IMR-90 (cell line): ENCODE results near the gene ANO4. TPM values are rescaled to one million over a fixed set of nuclear protein-coding genes. Genes with fewer than 3 reads are reported as not detected.

Source experiments
- ATAC-seq: fragments of 200-7000 bp; cut with Tn5 transposase; 2 replicates; pipeline ENCODE4 v1.9.1; 2020; ENCODE audit warnings: low read depth, mild to moderate bottlenecking, moderate library complexity
- BruUV-seq: library from RNA; stranded (reverse); fragments of 400-500 nt; replicated peaks from 2 replicates; lab custom pipeline; 2021; lab: Mats Ljungman, UMichigan
- CTCF ChIA-PET: fragments of 300-600 bp; formaldehyde crosslinking; extraction: SDS; loops from one replicate; lab custom pipeline; 2021; ENCODE audit warnings: antibody characterized with exemption; lab: Yijun Ruan, JAX
- POLR2A ChIA-PET: fragments of 300-600 bp; sonication (Branson Sonifier 250); formaldehyde crosslinking; loops from one replicate; lab custom pipeline; 2022; ENCODE audit warnings: antibody characterized with exemption; ENCODE audit not compliant: unreplicated experiment; lab: Charles Lee
- DNase-seq: peaks from one replicate; pipeline ENCODE4 v3.0.0; 2013
- H2AFZ ChIP-seq: replicated peaks from 2 replicates; pipeline ENCODE3; 2013; ENCODE audit warnings: low read length, mild to moderate bottlenecking; ENCODE audit not compliant: poor library complexity
- H2AK5ac ChIP-seq: 2 replicates; pipeline ENCODE4 v1.6.1; 2013; ENCODE audit warnings: low read depth, low read length, inconsistent platforms
- H2AK9ac ChIP-seq: replicated peaks from 2 replicates; pipeline ENCODE3; 2013; ENCODE audit warnings: mild to moderate bottlenecking, low read depth, low read length, moderate library complexity; ENCODE audit not compliant: poor library complexity
- H2BK120ac ChIP-seq: 2 replicates; pipeline ENCODE4 v1.6.1; 2013; ENCODE audit warnings: low read depth, low read length, inconsistent platforms
- H2BK15ac ChIP-seq: 3 replicates; pipeline ENCODE4 v1.6.1; 2013; ENCODE audit warnings: low read depth, low read length, inconsistent platforms
- H2BK20ac ChIP-seq: 2 replicates; pipeline ENCODE4 v1.6.1; 2013; ENCODE audit warnings: low read depth, mild to moderate bottlenecking, inconsistent platforms, low read length, moderate library complexity
- H2BK5ac ChIP-seq: 2 replicates; pipeline ENCODE4 v1.6.1; 2013; ENCODE audit warnings: mild to moderate bottlenecking, low read depth, low read length, inconsistent platforms; ENCODE audit not compliant: poor library complexity, severe bottlenecking
- H3K14ac ChIP-seq: replicated peaks from 2 replicates; pipeline ENCODE4 v1.6.1; 2013; ENCODE audit warnings: low read depth, low read length, inconsistent platforms
- H3K18ac ChIP-seq: 2 replicates; pipeline ENCODE4 v1.6.1; 2013; ENCODE audit warnings: low read depth, low read length, control low read depth
- H3K23ac ChIP-seq: 2 replicates; pipeline ENCODE4 v1.6.1; 2013; ENCODE audit warnings: low read depth, low read length, inconsistent platforms
- H3K27ac ChIP-seq: 2 replicates; pipeline ENCODE4 v1.5.1; 2013; ENCODE audit warnings: mild to moderate bottlenecking, control low read depth, low read length; ENCODE audit not compliant: insufficient read depth
- H3K27me3 ChIP-seq: 2 replicates; pipeline ENCODE4 v1.6.1; 2013; ENCODE audit warnings: low read length; ENCODE audit not compliant: control insufficient read depth, insufficient read depth
- H3K36me3 ChIP-seq: 2 replicates; pipeline ENCODE4 v1.6.1; 2013; ENCODE audit warnings: low read length, mixed read lengths; ENCODE audit not compliant: control insufficient read depth, insufficient read depth
- H3K4ac ChIP-seq: 2 replicates; pipeline ENCODE4 v1.6.1; 2013; ENCODE audit warnings: low read depth, low read length, inconsistent platforms
- H3K4me1 ChIP-seq: 2 replicates; pipeline ENCODE4 v1.6.1; 2013; ENCODE audit warnings: low read length, mixed read lengths; ENCODE audit not compliant: control insufficient read depth, insufficient read depth
- H3K4me2 ChIP-seq: 2 replicates; pipeline ENCODE4 v1.6.1; 2013; ENCODE audit warnings: low read depth, mild to moderate bottlenecking, control low read depth, low read length, moderate library complexity
- H3K4me3 ChIP-seq: 2 replicates; pipeline ENCODE4 v1.5.1; 2013; ENCODE audit warnings: low read depth, mild to moderate bottlenecking, control low read depth, low read length, moderate library complexity; ENCODE audit not compliant: insufficient read depth
- H3K56ac ChIP-seq: 2 replicates; pipeline ENCODE4 v1.6.1; 2013; ENCODE audit warnings: low read length, inconsistent platforms; ENCODE audit not compliant: insufficient read depth; ENCODE audit errors: extremely low read depth
- H3K79me1 ChIP-seq, 2 experiments: 2 replicates each; pipeline ENCODE4 v1.6.1; 2013; ENCODE audit warnings: low read length in 2 of 2, inconsistent platforms in 1 of 2, low read depth in 1 of 2
- H3K9ac ChIP-seq: 2 replicates; pipeline ENCODE4 v1.6.1; 2013; ENCODE audit warnings: low read depth, low read length, control low read depth
- H3K9me1 ChIP-seq: 2 replicates; pipeline ENCODE4 v1.6.1; 2013; ENCODE audit warnings: low read length, inconsistent platforms; ENCODE audit not compliant: insufficient read depth
- H3K9me3 ChIP-seq: 2 replicates; pipeline ENCODE4 v1.6.1; 2013; ENCODE audit warnings: low read length; ENCODE audit not compliant: control insufficient read depth, insufficient read depth
- H4K20me1 ChIP-seq: 2 replicates; pipeline ENCODE4 v1.6.1; 2013; ENCODE audit warnings: low read length, inconsistent platforms; ENCODE audit not compliant: insufficient read depth
- H4K5ac ChIP-seq: 2 replicates; pipeline ENCODE4 v1.6.1; 2013; ENCODE audit warnings: mild to moderate bottlenecking, low read depth, low read length, control low read depth
- H4K8ac ChIP-seq, 2 experiments: 2 replicates each; pipeline ENCODE4 v1.6.1; 2013; ENCODE audit warnings: low read depth in 2 of 2, low read length in 2 of 2, control low read depth in 1 of 2, inconsistent platforms in 1 of 2
- H4K91ac ChIP-seq: 2 replicates; pipeline ENCODE4 v1.6.1; 2013; ENCODE audit warnings: low read depth, low read length, inconsistent platforms; ENCODE audit not compliant: insufficient read depth
- MAFK ChIP-seq: IDR thresholded peaks from 2 replicates; pipeline ENCODE4 v1.6.1; 2012; ENCODE audit warnings: low read depth, low read length, improper control_type of control experiment
- MXI1 ChIP-seq: IDR thresholded peaks from 2 replicates; pipeline ENCODE4 v1.6.1; 2012; ENCODE audit warnings: low read depth, mild to moderate bottlenecking, low read length, moderate library complexity, borderline replicate concordance
- NFE2L2 ChIP-seq: fragments of 150-350 bp; IDR thresholded peaks from 2 replicates; pipeline ENCODE4 v1.6.1; 2016; ENCODE audit warnings: low read depth, mild to moderate bottlenecking, low read length
- RFX5 ChIP-seq: IDR thresholded peaks from 2 replicates; pipeline ENCODE4 v1.8.0; 2012; ENCODE audit warnings: low read depth, mild to moderate bottlenecking, low read length, moderate library complexity
- USF2 ChIP-seq: fragments of 150-350 bp; IDR thresholded peaks from 2 replicates; pipeline ENCODE4 v1.6.1; 2017; ENCODE audit warnings: mild to moderate bottlenecking, antibody characterized with exemption, low read length, low read depth
- WGBS, 2 experiments: methylation state at CpG; one replicate each; pipeline versions ENCODE4 v1.1.5 to v1.1.7; 2013; ENCODE audit warnings: missing lambda C conversion rate in 2 of 2; ENCODE audit not compliant: insufficient read length in 1 of 2; ENCODE audit errors: extremely low coverage in 2 of 2; 5-methylcytosine and 5-hydroxymethylcytosine counted together
- dilution Hi-C: fragments of 300-500 bp; cut with HindIII; formaldehyde crosslinking; loops from one replicate; pipeline ENCODE4 v1.14.3; 2018; ENCODE audit warnings: low sequenced_read_pairs; ENCODE audit not compliant: unreplicated experiment
- in situ Hi-C: fragments of 300-500 bp; cut with MboI; formaldehyde crosslinking; loops from 3 replicates; pipeline ENCODE4 v1.14.3; 2019; ENCODE audit warnings: low sequenced_read_pairs, inconsistent platforms, mixed read lengths
- intact Hi-C: fragments of 100-400 bp; cut with micrococcal nuclease; formaldehyde crosslinking; loops from 2 replicates; pipeline ENCODE4 v1.10.0; 2022
- polyA plus RNA-seq, 3 experiments: library from polyadenylated mRNA; depleted of rRNA; stranded (reverse); fragments of >200 nt; gene quantifications; 2 replicates each; pipeline ENCODE4 v1.2.3, GENCODE V29; 2012; ENCODE audit warnings: low replicate concordance in 1 of 3
- total RNA-seq: library from RNA; depleted of rRNA; stranded (reverse); fragments of >200 nt; gene quantifications from 2 replicates; pipeline ENCODE4 v1.2.3, GENCODE V29; 2012

Gene ANO4
- total and polyA plus RNA-seq, 2 of the 4 experiments (the other 2 are of a cell fraction) = 4.7 to 10.2 TPM

- H4K91ac ChIP-seq = no peak overlapping the region
- BruUV-seq = no TSS peak
- no peak for TF ChIP-seq USF2
- no peak for TF ChIP-seq RFX5
- peak; percentile 42; the same call in 1 of the 2 replicates for TF ChIP-seq NFE2L2
- TF ChIP-seq MXI1 = no peak
- peak; percentile 79 for TF ChIP-seq MAFK
- H3K4me1 ChIP-seq = no peaks in the 10 kb centered on the region; the same call in 1 of the 2 replicates
- no peaks in the 10 kb centered on the region for H3K27me3 ChIP-seq
- no peak overlapping the region for H2AK9ac ChIP-seq
- H3K18ac ChIP-seq = no peak overlapping the region
- H4K20me1 ChIP-seq = no peaks in the 10 kb centered on the region
- no peak overlapping the region for H2BK5ac ChIP-seq
- H4K5ac ChIP-seq = no peak overlapping the region
- no peak overlapping the region for H2BK120ac ChIP-seq
- no peaks in the 10 kb centered on the region for H3K79me1 ChIP-seq
- H3K27ac ChIP-seq = no peak overlapping the region
- no peak overlapping the region for H3K9ac ChIP-seq
- H2BK15ac ChIP-seq = no peak overlapping the region
- no peak overlapping the region for H3K4ac ChIP-seq
- no peak overlapping the region for H3K4me3 ChIP-seq
- dilution Hi-C loops (no loop called here), intact Hi-C loops (no loop called here), in situ Hi-C loops (no loop called here)
- no peak overlapping the region for H4K8ac ChIP-seq
- ATAC-seq (no peak), DNase-seq (no peak)
- no peaks in the 10 kb centered on the region for H3K9me1 ChIP-seq
- no peak overlapping the region for H2AFZ ChIP-seq
- CTCF ChIA-PET = no interaction called here
- H3K9me3 ChIP-seq = no peaks in the 10 kb centered on the region
- no peak overlapping the region for H2AK5ac ChIP-seq
- H3K36me3 ChIP-seq = no peaks in the 10 kb centered on the region
- H3K56ac ChIP-seq = no peak overlapping the region
- no peak overlapping the region for H3K4me2 ChIP-seq
- no peak overlapping the region for H3K14ac ChIP-seq
- no peak overlapping the region for H2BK20ac ChIP-seq
- POLR2A ChIA-PET = no interaction called here
- H3K23ac ChIP-seq = no peak overlapping the region
- WGBS, 2 experiments = no CpG with 5 or more reads among the region's 3 CpGs
These were observed 49.1 kb upstream of the ANO4 start for GRCh38 chr12:100745378-100746071.
